PC-3 (cell line): ENCODE data around the gene DIAPH3. TPM values are rescaled to one million over a fixed set of nuclear protein-coding genes. Genes with fewer than 3 reads are reported as not detected.

ENCODE experiments used
- ATAC-seq: fragments of 200-7000 bp; cut with Tn5 transposase; 2 replicates; pipeline ENCODE4 v1.9.1; 2020; ENCODE audit warnings: mild to moderate bottlenecking, moderate library complexity
- BruUV-seq: library from RNA; stranded (reverse); fragments of 400-500 nt; replicated peaks from 2 replicates; lab custom pipeline; 2021; lab: Mats Ljungman, UMichigan
- CTCF ChIA-PET: fragments of 300-600 bp; sonication (Branson Sonifier 250); formaldehyde crosslinking; loops from one replicate; lab custom pipeline; 2022; ENCODE audit warnings: antibody characterized with exemption; lab: Charles Lee
- POLR2A ChIA-PET: fragments of 300-600 bp; sonication (Branson Sonifier 250); formaldehyde crosslinking; loops from one replicate; lab custom pipeline; 2022; ENCODE audit warnings: antibody characterized with exemption; ENCODE audit not compliant: unreplicated experiment; lab: Charles Lee
- DNase-seq: peaks from one replicate; pipeline ENCODE4 v3.0.0-alpha.2; 2015
- H2AFZ ChIP-seq: fragments of 300-600 bp; sonication (generic); 2 replicates; pipeline ENCODE4 v1.6.0; 2016; ENCODE audit warnings: antibody characterized with exemption, low read length
- H3F3A ChIP-seq: fragments of 300-600 bp; sonication (generic); one replicate; pipeline ENCODE4 v1.6.0; 2017; ENCODE audit warnings: antibody characterized with exemption, low read length, control low read depth, mild to moderate bottlenecking; ENCODE audit not compliant: unreplicated experiment
- H3K27ac ChIP-seq: fragments of 300-600 bp; sonication (generic); 2 replicates; pipeline ENCODE4 v1.5.1; 2016; ENCODE audit warnings: mild to moderate bottlenecking, low read length
- H3K27me3 ChIP-seq: fragments of 300-600 bp; sonication (generic); 2 replicates; pipeline ENCODE4 v1.6.1; 2016; ENCODE audit warnings: low read length, mixed read lengths
- H3K36me3 ChIP-seq: fragments of 300-600 bp; sonication (generic); 2 replicates; pipeline ENCODE4 v1.6.1; 2016; ENCODE audit warnings: low read depth, mixed run types, low read length, mixed read lengths
- H3K4me1 ChIP-seq: fragments of 300-600 bp; sonication (generic); 2 replicates; pipeline ENCODE4 v1.5.1; 2016; ENCODE audit warnings: low read length; ENCODE audit not compliant: insufficient read depth
- H3K4me2 ChIP-seq: fragments of 300-600 bp; sonication (generic); 2 replicates; pipeline ENCODE4 v1.6.0; 2016; ENCODE audit warnings: low read length
- H3K4me3 ChIP-seq: fragments of 300-600 bp; sonication (generic); 2 replicates; pipeline ENCODE4 v1.5.1; 2016; ENCODE audit warnings: mild to moderate bottlenecking, low read length, mixed read lengths
- H3K79me2 ChIP-seq: fragments of 300-600 bp; sonication (generic); 2 replicates; pipeline ENCODE4 v1.6.1; 2017; ENCODE audit warnings: low read length, mixed read lengths
- H3K9ac ChIP-seq: fragments of 300-600 bp; sonication (generic); 2 replicates; pipeline ENCODE4 v1.6.0; 2016; ENCODE audit warnings: mild to moderate bottlenecking, low read length
- H3K9me2 ChIP-seq: fragments of 300-600 bp; sonication (generic); replicated peaks from 2 replicates; pipeline ENCODE4 v1.6.1; 2016; ENCODE audit warnings: mixed run types, low read length, mixed read lengths
- H3K9me3 ChIP-seq: fragments of 300-600 bp; sonication (generic); 2 replicates; pipeline ENCODE4 v1.6.1; 2016; ENCODE audit warnings: low read length, mixed read lengths
- H4K20me1 ChIP-seq: fragments of 300-600 bp; sonication (generic); 2 replicates; pipeline ENCODE4 v1.6.1; 2016; ENCODE audit warnings: low read length, mixed read lengths
- CTCF ChIP-seq: fragments of 300-600 bp; sonication (generic); conservative IDR thresholded peaks from 2 replicates; pipeline ENCODE4 v1.5.1; 2017; ENCODE audit warnings: antibody characterized with exemption, low read depth, mild to moderate bottlenecking, low read length
- EZH2 ChIP-seq: fragments of 300-600 bp; sonication (generic); IDR thresholded peaks from one replicate; pipeline ENCODE4 v1.6.1; 2017; ENCODE audit warnings: antibody characterized with exemption, mild to moderate bottlenecking, low read length; ENCODE audit not compliant: unreplicated experiment
- EZH2phosphoT487 ChIP-seq: fragments of 300-600 bp; sonication (generic); IDR thresholded peaks from 2 replicates; pipeline ENCODE4 v1.6.1; 2018; ENCODE audit warnings: mild to moderate bottlenecking, antibody characterized with exemption, low read length, borderline replicate concordance
- intact Hi-C: fragments of 100-400 bp; cut with micrococcal nuclease; formaldehyde crosslinking; loops from 2 replicates; pipeline ENCODE4 v1.9.0; 2023
- total RNA-seq: library from RNA; depleted of rRNA; stranded (reverse); fragments of >200 nt; gene quantifications from 2 replicates; pipeline ENCODE4 v1.2.3, GENCODE V29; 2014

The DIAPH3 gene
- total RNA-seq, 1 experiment from 2014 or later = 7.6 TPM

- Histone ChIP-seq H3K9ac (no peak overlapping the region), H3K27ac (no peak overlapping the region), H4K20me1 (no peaks in the 10 kb centered on the region), H3K4me3 (no peak overlapping the region), H3K4me2 (no peak overlapping the region), H2AFZ (no peak overlapping the region), H3F3A (no peaks in the 10 kb centered on the region), H3K9me2 (no peaks in the 10 kb centered on the region), H3K4me1 (peaks cover 6% of the 10 kb centered on the region), H3K27me3 (no peaks in the 10 kb centered on the region), H3K36me3 (no peaks in the 10 kb centered on the region), H3K79me2 (no peaks in the 10 kb centered on the region), H3K9me3 (no peaks in the 10 kb centered on the region)
- intact Hi-C loops = no loop called here
- ChIA-PET POLR2A (no interaction called here), CTCF (no interaction called here)
- TF ChIP-seq EZH2 = no peak
- no peak for TF ChIP-seq CTCF
- TF ChIP-seq EZH2phosphoT487 = no peak
- DNase-seq (no peak), ATAC-seq (no peak)
- no TSS peak for BruUV-seq
Observed at GRCh38 chr13:59750860-59751259, 412.9 kb downstream of the DIAPH3 start.

GRCh38 chr13:59748046-59748445 lies 415.7 kb downstream of the DIAPH3 start:
- Histone ChIP-seq H3K4me3 (no peak overlapping the region), H3K79me2 (no peaks in the 10 kb centered on the region), H4K20me1 (no peaks in the 10 kb centered on the region), H3K27me3 (no peaks in the 10 kb centered on the region), H2AFZ (no peak overlapping the region), H3K9me2 (no peaks in the 10 kb centered on the region), H3K9me3 (no peaks in the 10 kb centered on the region), H3K27ac (no peak overlapping the region), H3K36me3 (no peaks in the 10 kb centered on the region), H3K4me1 (no peaks in the 10 kb centered on the region), H3F3A (no peaks in the 10 kb centered on the region), H3K4me2 (no peak overlapping the region), H3K9ac (no peak overlapping the region)
- ATAC-seq = no peak
- intact Hi-C loops = no loop called here
- no peak for DNase-seq
- BruUV-seq = no TSS peak
- ChIA-PET POLR2A (no interaction called here), CTCF (no interaction called here)
- TF ChIP-seq CTCF = no peak
- no peak for TF ChIP-seq EZH2phosphoT487

GRCh38 chr13:59747529-59747928 lies 416.2 kb downstream of the DIAPH3 start:
- Histone ChIP-seq H3K36me3 (no peaks in the 10 kb centered on the region), H2AFZ (no peak overlapping the region), H3K9me3 (no peaks in the 10 kb centered on the region), H3K9me2 (no peaks in the 10 kb centered on the region), H3K4me3 (no peak overlapping the region), H3K79me2 (no peaks in the 10 kb centered on the region), H3K27ac (no peak overlapping the region), H3F3A (no peaks in the 10 kb centered on the region), H3K4me2 (no peak overlapping the region), H3K27me3 (no peaks in the 10 kb centered on the region), H3K9ac (no peak overlapping the region), H4K20me1 (no peaks in the 10 kb centered on the region), H3K4me1 (no peaks in the 10 kb centered on the region)
- intact Hi-C loops = no loop called here
- CTCF ChIA-PET = no interaction called here
- DNase-seq = peak; percentile 2
- no peak; the same call in 1 of the 2 replicates for ATAC-seq
- BruUV-seq = no TSS peak
- POLR2A ChIA-PET = no interaction called here
- TF ChIP-seq EZH2 = no peak
- TF ChIP-seq CTCF = no peak
- TF ChIP-seq EZH2phosphoT487 = no peak
